ENCODE measurements around the gene AOC1. TPM values are rescaled to one million over a fixed set of nuclear protein-coding genes. Genes with fewer than 3 reads are reported as not detected.

Gene AOC1
- total RNA-seq, 1 donor from 2014 or later: not detected

- DNase-seq (ENCODE audit: low read depth, low spot score): no peak
- peaks cover 4% of the 10 kb centered on the region for H3K9me3 Mint-ChIP-seq
- H3K27ac Mint-ChIP-seq (ENCODE audit: unreplicated experiment): no peak overlapping the region
Observed at GRCh38 chr7:150869467-150869866, 17.1 kb downstream of the AOC1 start.

GRCh38 chr7:150871601-150872000 is 19.3 kb downstream of the AOC1 start:
- Mint-ChIP-seq H3K9me3 (peaks cover 4% of the 10 kb centered on the region), H3K27me3 (ENCODE audit: low read depth) (no peaks in the 10 kb centered on the region), H3K4me1 (peaks cover 8% of the 10 kb centered on the region), H3K36me3 (ENCODE audit: low read depth) (peaks cover 3% of the 10 kb centered on the region), H3K27ac (ENCODE audit: unreplicated experiment) (no peak overlapping the region), H3K4me3 (no peak overlapping the region)
- no peak for DNase-seq (ENCODE audit: low read depth, low spot score)
- TF ChIP-seq CTCF (conservative IDR thresholded peaks at IDR 0.05): no peak

More at GRCh38 chr7:150869467-150869866, 17.1 kb downstream of the AOC1 start:
- no peaks in the 10 kb centered on the region for H3K27me3 Mint-ChIP-seq (ENCODE audit: low read depth)
- H3K4me3 Mint-ChIP-seq: no peak overlapping the region
- H3K4me1 Mint-ChIP-seq: no peaks in the 10 kb centered on the region
- no peak for TF ChIP-seq CTCF (conservative IDR thresholded peaks at IDR 0.05)
- H3K36me3 Mint-ChIP-seq (ENCODE audit: low read depth): peaks cover 3% of the 10 kb centered on the region

DNA sequence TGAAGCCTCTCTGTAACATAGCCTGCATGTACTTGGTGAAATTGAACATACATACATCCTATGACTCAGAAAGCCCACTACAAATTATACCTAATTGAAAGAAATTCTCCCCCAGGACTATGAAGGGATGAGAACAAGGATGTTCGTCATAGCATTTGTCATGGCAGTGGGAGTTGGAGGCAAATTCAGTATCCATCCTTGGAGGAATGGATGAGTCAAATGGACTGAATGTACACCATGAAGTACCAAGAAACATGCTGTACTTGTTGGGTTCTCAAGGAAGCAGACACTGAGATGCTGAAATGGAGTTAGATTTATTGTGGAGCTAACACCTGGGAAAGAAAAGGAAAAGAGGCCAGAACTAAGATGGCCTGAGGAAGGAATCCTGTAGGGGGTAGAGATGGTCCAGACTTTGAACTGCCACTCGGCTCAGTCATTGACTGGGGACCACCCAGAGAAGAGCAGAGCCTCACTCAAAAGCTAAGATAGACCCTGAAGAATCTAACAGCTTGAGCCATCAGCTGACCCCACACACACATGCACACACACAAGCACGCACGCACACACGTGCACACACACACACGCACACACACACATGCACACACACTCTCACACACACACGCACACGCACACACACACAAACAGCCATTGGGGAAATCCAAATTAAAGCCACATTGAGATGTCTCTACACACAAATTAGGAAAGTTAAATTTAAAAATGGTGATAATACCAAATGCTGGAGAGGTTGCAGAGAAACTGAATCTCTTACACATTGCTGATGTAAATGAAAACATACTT is 22.3 kb downstream of the AOC1 start:
- TF ChIP-seq CTCF (conservative IDR thresholded peaks at IDR 0.05): no peak
- H3K4me3 Mint-ChIP-seq: no peak overlapping the region
- no peak overlapping the region for H3K27ac Mint-ChIP-seq (ENCODE audit: unreplicated experiment)
- H3K27me3 Mint-ChIP-seq (ENCODE audit: low read depth): no peaks in the 10 kb centered on the region
- peaks cover 4% of the 10 kb centered on the region for H3K9me3 Mint-ChIP-seq
- DNase-seq (ENCODE audit: low read depth, low spot score): no peak
- H3K4me1 Mint-ChIP-seq: peaks cover 30% of the 10 kb centered on the region
- peaks cover 3% of the 10 kb centered on the region for H3K36me3 Mint-ChIP-seq (ENCODE audit: low read depth)

DNA sequence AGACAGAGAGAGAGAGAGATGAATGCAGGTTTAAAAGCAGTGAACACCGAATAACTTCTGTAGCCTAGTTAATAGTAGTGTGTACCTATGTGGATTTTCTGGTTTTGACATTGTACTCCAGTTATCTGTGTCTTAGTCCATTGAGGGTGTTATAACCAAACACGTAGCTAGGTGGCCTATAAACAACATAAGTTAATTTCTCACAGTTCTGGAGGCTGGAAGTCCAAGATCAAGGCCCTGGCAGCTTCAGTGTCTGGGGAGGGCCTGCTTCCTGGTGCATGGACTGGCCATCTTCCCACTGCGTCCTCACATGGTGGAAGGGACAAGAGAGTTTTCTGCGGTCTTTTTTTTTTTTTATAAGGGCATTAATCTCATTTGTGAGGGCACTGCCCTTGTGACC is 23.5 kb downstream of the AOC1 start:
- peak; percentile 8 for TF ChIP-seq CTCF (conservative IDR thresholded peaks at IDR 0.05)
- H3K27ac Mint-ChIP-seq (ENCODE audit: unreplicated experiment): no peak overlapping the region
- no peak for DNase-seq (ENCODE audit: low read depth, low spot score)
- no peaks in the 10 kb centered on the region for H3K27me3 Mint-ChIP-seq (ENCODE audit: low read depth)
- H3K4me1 Mint-ChIP-seq: peaks cover 37% of the 10 kb centered on the region
- peaks cover 3% of the 10 kb centered on the region for H3K36me3 Mint-ChIP-seq (ENCODE audit: low read depth)
- no peak overlapping the region for H3K4me3 Mint-ChIP-seq
- H3K9me3 Mint-ChIP-seq: peaks cover 4% of the 10 kb centered on the region

DNA sequence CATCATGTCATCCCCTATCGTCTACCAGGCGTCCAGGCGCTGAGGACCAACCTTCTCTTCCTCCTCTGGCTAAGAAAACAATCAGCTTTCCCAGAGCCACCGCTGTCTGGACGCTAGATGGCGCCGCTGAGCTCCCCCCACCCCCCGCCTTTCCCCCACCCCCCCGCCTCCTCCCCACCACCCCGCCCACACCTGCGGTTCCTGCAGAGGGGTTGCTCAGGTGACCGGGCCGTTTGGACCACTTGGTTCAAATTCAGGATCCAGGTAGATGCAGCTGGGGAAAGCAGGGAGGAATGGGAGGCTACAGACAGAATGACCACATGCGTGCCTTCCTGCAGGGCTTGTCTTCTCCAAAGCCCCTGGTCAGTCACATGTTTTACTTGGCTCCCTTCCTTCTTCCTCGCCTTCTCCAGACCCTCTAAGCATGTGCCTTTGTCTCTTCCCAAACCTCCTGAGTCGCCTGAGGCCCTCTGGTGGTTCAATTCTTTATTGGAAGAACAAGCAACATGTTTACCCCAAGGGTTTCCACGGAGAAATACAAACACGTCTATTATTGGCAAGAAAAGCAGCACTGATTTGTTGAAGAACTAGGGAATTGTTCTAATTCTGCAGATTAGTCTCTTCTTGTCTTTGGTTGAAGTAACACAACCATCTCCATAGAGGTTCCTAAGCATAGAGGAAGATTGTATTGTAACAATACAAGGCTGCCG is 24.7 kb downstream of the AOC1 start:
- Mint-ChIP-seq H3K27me3 (ENCODE audit: low read depth) (no peaks in the 10 kb centered on the region), H3K4me1 (peaks cover 37% of the 10 kb centered on the region), H3K9me3 (peaks cover 2% of the 10 kb centered on the region), H3K4me3 (peak overlapping the region; percentile 44), H3K36me3 (ENCODE audit: low read depth) (peaks cover 5% of the 10 kb centered on the region), H3K27ac (ENCODE audit: unreplicated experiment) (peak overlapping the region; percentile 86)
- peak; percentile 64 for TF ChIP-seq CTCF (conservative IDR thresholded peaks at IDR 0.05)
- DNase-seq (ENCODE audit: low read depth, low spot score): peak; percentile 54

All from neural crest cell (in vitro differentiated cells).